OCI-LY7 (cell line): ENCODE data around the gene ZNF469. TPM values are rescaled to one million over a fixed set of nuclear protein-coding genes. Genes with fewer than 3 reads are reported as not detected.

Source experiments
- BruUV-seq: library from RNA; stranded (reverse); fragments of 400-500 nt; replicated peaks from 2 replicates; lab custom pipeline; 2021; lab: Mats Ljungman, UMichigan
- CTCF ChIA-PET: fragments of 300-600 bp; sonication (Branson Sonifier 250); formaldehyde crosslinking; loops from one replicate; lab custom pipeline; 2022; ENCODE audit warnings: antibody characterized with exemption; ENCODE audit not compliant: unreplicated experiment; lab: Charles Lee
- POLR2A ChIA-PET: fragments of 300-600 bp; sonication (Branson Sonifier 250); formaldehyde crosslinking; loops from one replicate; lab custom pipeline; 2022; ENCODE audit warnings: antibody characterized with exemption; lab: Charles Lee
- DNase-seq: peaks from one replicate; pipeline ENCODE4 v3.0.0-alpha.2; 2015; ENCODE audit warnings: low spot score
- H2AFZ ChIP-seq: fragments of 200-600 bp; sonication (generic), shearing (Covaris generic); 2 replicates; pipeline ENCODE4 v1.6.1; 2014; ENCODE audit warnings: mild to moderate bottlenecking, antibody characterized with exemption, low read length, moderate library complexity
- H3K27ac ChIP-seq: fragments of 200-600 bp; sonication (generic); 2 replicates; pipeline ENCODE4 v1.5.1; 2014; ENCODE audit warnings: mixed run types, low read depth, mild to moderate bottlenecking, moderate library complexity, low read length, inconsistent platforms; ENCODE audit not compliant: poor library complexity, severe bottlenecking
- H3K36me3 ChIP-seq: fragments of 200-600 bp; sonication (generic); 2 replicates; pipeline ENCODE4 v1.6.1; 2014; ENCODE audit warnings: mild to moderate bottlenecking, antibody characterized with exemption, low read length, moderate library complexity, mixed read lengths; ENCODE audit not compliant: insufficient read depth
- H3K4me1 ChIP-seq: fragments of 200-600 bp; sonication (generic); 2 replicates; pipeline ENCODE4 v1.5.1; 2014; ENCODE audit warnings: mild to moderate bottlenecking, low read length; ENCODE audit not compliant: insufficient read depth, poor library complexity, severe bottlenecking
- H3K4me2 ChIP-seq: fragments of 200-600 bp; sonication (generic); 2 replicates; pipeline ENCODE4 v1.6.1; 2014; ENCODE audit warnings: mild to moderate bottlenecking, low read length
- H3K4me3 ChIP-seq: fragments of 200-600 bp; sonication (generic); 2 replicates; pipeline ENCODE4 v1.5.1; 2014; ENCODE audit warnings: mild to moderate bottlenecking, low read depth, low read length; ENCODE audit not compliant: poor library complexity, severe bottlenecking
- H3K79me2 ChIP-seq: fragments of 200-600 bp; sonication (generic); 2 replicates; pipeline ENCODE4 v1.6.1; 2016; ENCODE audit warnings: low read depth, mild to moderate bottlenecking, low read length, moderate library complexity, mixed read lengths; ENCODE audit not compliant: insufficient read depth
- H3K9me2 ChIP-seq: fragments of 200-600 bp; sonication (generic); 2 replicates; pipeline ENCODE4 v1.6.1; 2016; ENCODE audit warnings: mild to moderate bottlenecking, low read length, mixed read lengths; ENCODE audit not compliant: insufficient read depth
- H3K9me3 ChIP-seq: fragments of 200-600 bp; sonication (generic); 2 replicates; pipeline ENCODE4 v1.6.1; 2014; ENCODE audit warnings: mild to moderate bottlenecking, mixed run types, low read length, mixed read lengths
- H4K20me1 ChIP-seq: fragments of 200-600 bp; sonication (generic); 2 replicates; pipeline ENCODE4 v1.6.1; 2014; ENCODE audit warnings: mild to moderate bottlenecking, antibody characterized with exemption, low read length, moderate library complexity, mixed read lengths; ENCODE audit not compliant: insufficient read depth
- CTCF ChIP-seq: fragments of 200-600 bp; sonication (generic); conservative IDR thresholded peaks from 2 replicates; pipeline ENCODE4 v1.5.1; 2014; ENCODE audit warnings: mild to moderate bottlenecking, antibody characterized with exemption, low read length, moderate library complexity, mixed read lengths
- EZH2phosphoT487 ChIP-seq: fragments of 200-600 bp; sonication (generic); IDR thresholded peaks from 2 replicates; pipeline ENCODE4 v1.6.1; 2018; ENCODE audit warnings: low read depth, borderline replicate concordance, mild to moderate bottlenecking, mixed run types, antibody characterized with exemption, low read length, moderate library complexity, mixed read lengths
- intact Hi-C: fragments of 100-400 bp; cut with micrococcal nuclease; formaldehyde crosslinking; loops from one replicate; pipeline ENCODE4 v1.10.0; 2022; ENCODE audit not compliant: unreplicated experiment
- total RNA-seq, 2 experiments: library from RNA; depleted of rRNA in 1 of 2; stranded (reverse); fragments of >200 nt in 1 of 2; shearing (Covaris generic) in 1 of 2; gene quantifications; 2 replicates each; pipeline ENCODE4 v1.2.3, GENCODE V29; 2014 to 2022

ZNF469 gene
- total RNA-seq, 2 experiments from 2014 or later: under 0.01 TPM; not detected in 1

- intact Hi-C loops: no loop called here
- CTCF ChIA-PET: no interaction called here
- no peak overlapping the region for H3K4me2 ChIP-seq
- no peak overlapping the region for H3K27ac ChIP-seq
- no peak overlapping the region for H2AFZ ChIP-seq
- H3K36me3 ChIP-seq: no peaks in the 10 kb centered on the region
- no peaks in the 10 kb centered on the region for H3K9me3 ChIP-seq
- POLR2A ChIA-PET: no interaction called here
- no peaks in the 10 kb centered on the region for H4K20me1 ChIP-seq
- TF ChIP-seq CTCF (no peak), EZH2phosphoT487 (no peak)
- no peak for DNase-seq
- no peak overlapping the region for H3K4me3 ChIP-seq
- no TSS peak for BruUV-seq
- no peaks in the 10 kb centered on the region for H3K79me2 ChIP-seq
- H3K9me2 ChIP-seq: no peaks in the 10 kb centered on the region
- no peaks in the 10 kb centered on the region for H3K4me1 ChIP-seq
These were observed 2.1 kb upstream of the ZNF469 start for GRCh38 chr16:88380619-88381018.

GRCh38 chr16:88381820-88382451 is 823 bp upstream of the ZNF469 start:
- TF ChIP-seq EZH2phosphoT487: no peak
- TF ChIP-seq CTCF: no peak
- intact Hi-C loops: no loop called here
- H3K4me2 ChIP-seq: no peak overlapping the region
- no peaks in the 10 kb centered on the region for H3K36me3 ChIP-seq
- no peaks in the 10 kb centered on the region for H3K9me2 ChIP-seq
- BruUV-seq: no TSS peak
- H4K20me1 ChIP-seq: no peaks in the 10 kb centered on the region
- H3K4me1 ChIP-seq: no peaks in the 10 kb centered on the region
- POLR2A ChIA-PET: no interaction called here
- no peaks in the 10 kb centered on the region for H3K79me2 ChIP-seq
- CTCF ChIA-PET: no interaction called here
- H3K9me3 ChIP-seq: no peaks in the 10 kb centered on the region
- H3K27ac ChIP-seq: no peak overlapping the region
- H3K4me3 ChIP-seq: no peak overlapping the region
- no peak for DNase-seq
- H2AFZ ChIP-seq: no peak overlapping the region

GRCh38 chr16:88383401-88384221 is 852 bp downstream of the ZNF469 start:
- H3K36me3 ChIP-seq: no peaks in the 10 kb centered on the region
- no peaks in the 10 kb centered on the region for H3K79me2 ChIP-seq
- no peaks in the 10 kb centered on the region for H3K9me2 ChIP-seq
- CTCF ChIA-PET: no interaction called here
- no peak for DNase-seq
- no peak overlapping the region for H3K4me3 ChIP-seq
- H3K27ac ChIP-seq: no peak overlapping the region
- intact Hi-C loops: no loop called here
- POLR2A ChIA-PET: interaction anchor here (0.6 kb wide), 1 partner anchor 86 kb away, joined by 3 read pairs; no protein-coding TSS in a partner anchor
- BruUV-seq: no TSS peak
- H2AFZ ChIP-seq: no peak overlapping the region
- H3K4me2 ChIP-seq: no peak overlapping the region
- no peaks in the 10 kb centered on the region for H3K9me3 ChIP-seq
- H4K20me1 ChIP-seq: no peaks in the 10 kb centered on the region
- H3K4me1 ChIP-seq: no peaks in the 10 kb centered on the region
- no peak for TF ChIP-seq EZH2phosphoT487
- no peak for TF ChIP-seq CTCF
